Activated CD8-positive, alpha-beta T cell treated with anti-CD3 and anti-CD28 coated beads for 36 hours (primary cell): Measurements from ENCODE around the gene ABAT. TPM values are rescaled to one million over a fixed set of nuclear protein-coding genes. Genes with fewer than 3 reads are reported as not detected.

Source experiments
- ATAC-seq: fragments of 200-7000 bp; cut with Tn5 transposase; one replicate; pipeline ENCODE4 v1.10.0; 2021; ENCODE audit warnings: mild to moderate bottlenecking, moderate library complexity
- CTCF ChIA-PET: fragments of 350-600 bp; sonication (Branson Sonifier 250); formaldehyde crosslinking; loops from one replicate; lab custom pipeline; 2021; ENCODE audit warnings: antibody characterized with exemption; lab: Charles Lee
- POLR2A ChIA-PET: fragments of 350-600 bp; sonication (Branson Sonifier 250); formaldehyde crosslinking; loops from one replicate; lab custom pipeline; 2021; ENCODE audit warnings: antibody characterized with exemption; lab: Charles Lee
- DNase-seq: peaks from one replicate; pipeline ENCODE4 v3.0.0-alpha.2; 2020
- H3K27ac Mint-ChIP-seq: one replicate; pipeline ENCODE4 v1.8.0; 2021; ENCODE audit warnings: mild to moderate bottlenecking, mixed read lengths
- H3K27me3 Mint-ChIP-seq: one replicate; pipeline ENCODE4 v1.8.0; 2021; ENCODE audit warnings: mixed read lengths
- H3K36me3 Mint-ChIP-seq: one replicate; pipeline ENCODE4 v1.8.0; 2021; ENCODE audit warnings: low read depth, mixed read lengths
- H3K4me1 Mint-ChIP-seq: one replicate; pipeline ENCODE4 v1.8.0; 2021; ENCODE audit warnings: low read depth, mixed read lengths
- H3K4me3 Mint-ChIP-seq: one replicate; pipeline ENCODE4 v1.8.0; 2021; ENCODE audit warnings: mild to moderate bottlenecking, moderate library complexity, mixed read lengths
- H3K9me3 Mint-ChIP-seq: one replicate; pipeline ENCODE4 v1.8.0; 2021; ENCODE audit warnings: mixed read lengths
- CTCF ChIP-seq: fragments of 200-600 bp; IDR thresholded peaks from one replicate; pipeline ENCODE4 v1.8.0; 2022; ENCODE audit warnings: antibody characterized with exemption, mild to moderate bottlenecking
- intact Hi-C: fragments of 100-400 bp; cut with micrococcal nuclease; formaldehyde crosslinking; loops from one replicate; pipeline ENCODE4 v1.10.0; 2022
- total RNA-seq, 2 experiments: library from RNA; stranded (reverse); gene quantifications; one replicate each; pipeline ENCODE4 v1.2.3, GENCODE V29; 2021

ABAT gene
- total RNA-seq, 2 experiments from 2014 or later = 5.1 TPM

- ChIA-PET CTCF (no interaction called here), POLR2A (no interaction called here)
- no peak for TF ChIP-seq CTCF
- Mint-ChIP-seq H3K36me3 (peaks cover 9% of the 10 kb centered on the region), H3K27me3 (no peaks in the 10 kb centered on the region), H3K27ac (no peak overlapping the region), H3K9me3 (peaks cover 6% of the 10 kb centered on the region), H3K4me3 (no peak overlapping the region), H3K4me1 (no peaks in the 10 kb centered on the region)
- DNase-seq (no peak), ATAC-seq (no peak)
- intact Hi-C loops = no loop called here
Measured at GRCh38 chr16:8713635-8714172, 39.3 kb downstream of the ABAT start.

- Mint-ChIP-seq H3K4me3 (no peak overlapping the region), H3K27ac (no peak overlapping the region), H3K36me3 (peaks cover 9% of the 10 kb centered on the region), H3K9me3 (peaks cover 6% of the 10 kb centered on the region), H3K4me1 (no peaks in the 10 kb centered on the region), H3K27me3 (no peaks in the 10 kb centered on the region)
- DNase-seq (no peak), ATAC-seq (no peak)
- ChIA-PET POLR2A (no interaction called here), CTCF (no interaction called here)
- no peak for TF ChIP-seq CTCF
- intact Hi-C loops = no loop called here
Measured at GRCh38 chr16:8714174-8714573, 39.8 kb downstream of the ABAT start.

- H3K27ac Mint-ChIP-seq = no peak overlapping the region
- DNase-seq = no peak
- no peak for ATAC-seq
- no peak for TF ChIP-seq CTCF
- no peaks in the 10 kb centered on the region for H3K27me3 Mint-ChIP-seq
- H3K9me3 Mint-ChIP-seq = peaks cover 6% of the 10 kb centered on the region
- H3K4me3 Mint-ChIP-seq = no peak overlapping the region
- CTCF ChIA-PET = no interaction called here
- no peaks in the 10 kb centered on the region for H3K4me1 Mint-ChIP-seq
- intact Hi-C loops = no loop called here
- H3K36me3 Mint-ChIP-seq = peaks cover 9% of the 10 kb centered on the region
- POLR2A ChIA-PET = no interaction called here
Measured at GRCh38 chr16:8714807-8715206, 40.4 kb downstream of the ABAT start.

- peaks cover 9% of the 10 kb centered on the region for H3K36me3 Mint-ChIP-seq
- no peak overlapping the region for H3K4me3 Mint-ChIP-seq
- ATAC-seq (no peak), DNase-seq (no peak)
- ChIA-PET POLR2A (no interaction called here), CTCF (no interaction called here)
- H3K4me1 Mint-ChIP-seq = no peaks in the 10 kb centered on the region
- TF ChIP-seq CTCF = no peak
- no peak overlapping the region for H3K27ac Mint-ChIP-seq
- H3K9me3 Mint-ChIP-seq = peaks cover 6% of the 10 kb centered on the region
- intact Hi-C loops = no loop called here
- H3K27me3 Mint-ChIP-seq = no peaks in the 10 kb centered on the region
Measured at GRCh38 chr16:8716052-8716451, 41.6 kb downstream of the ABAT start.

- H3K27ac Mint-ChIP-seq = no peak overlapping the region
- ChIA-PET CTCF (no interaction called here), POLR2A (no interaction called here)
- no peak overlapping the region for H3K4me3 Mint-ChIP-seq
- peaks cover 6% of the 10 kb centered on the region for H3K9me3 Mint-ChIP-seq
- ATAC-seq (no peak), DNase-seq (no peak)
- intact Hi-C loops = no loop called here
- H3K27me3 Mint-ChIP-seq = no peaks in the 10 kb centered on the region
- H3K4me1 Mint-ChIP-seq = no peaks in the 10 kb centered on the region
- peaks cover 9% of the 10 kb centered on the region for H3K36me3 Mint-ChIP-seq
- TF ChIP-seq CTCF = no peak
Measured at GRCh38 chr16:8716592-8716991, 42.2 kb downstream of the ABAT start.
